Lower leg skin (tissue), 4 donors: Measurements from ENCODE around the gene ARHGAP33. TPM values are rescaled to one million over a fixed set of nuclear protein-coding genes. Genes with fewer than 3 reads are reported as not detected.

ENCODE experiments used
- DNase-seq, 2 donors: peaks; one replicate each; pipeline ENCODE4 v3.0.0-alpha.2; 2019; ENCODE audit warnings: low spot score in 2 of 2
- H3K4me3 ChIP-seq: fragments of 200-600 bp; sonication (generic); 2 replicates; pipeline ENCODE4 v1.5.1; 2017; ENCODE audit warnings: mild to moderate bottlenecking, low read depth; ENCODE audit not compliant: poor library complexity, severe bottlenecking
- POLR2A ChIP-seq, 2 donors: fragments of 450-650 bp; IDR thresholded peaks; one replicate each; pipeline ENCODE4 v1.6.1; 2016 to 2017; ENCODE audit warnings: antibody characterized with exemption in 2 of 2, mild to moderate bottlenecking in 1 of 2, moderate library complexity in 1 of 2
- WGBS, 2 donors: methylation state at CpG; one replicate each; pipeline ENCODE4 v1.1.5; 2018; 5-methylcytosine and 5-hydroxymethylcytosine counted together
- intact Hi-C: fragments of 100-400 bp; cut with DNase I; formaldehyde crosslinking; loops from one replicate; pipeline ENCODE4 v1.15.0; 2023; ENCODE audit warnings: low total_unique reads
- total RNA-seq, 4 donors: library from RNA; depleted of rRNA; stranded (reverse); fragments of >200 nt; gene quantifications; one replicate each; pipeline ENCODE4 v1.1.0, GENCODE V29; 2016
- TF ChIP-seq, protein P1 (sequence below), 3 donors: fragments of 450-650 bp; IDR thresholded peaks; one replicate each; pipeline ENCODE4 v1.5.1; 2016; ENCODE audit warnings: antibody characterized with exemption in 3 of 3, mild to moderate bottlenecking in 3 of 3, moderate library complexity in 2 of 3

ARHGAP33 gene
- total RNA-seq, 4 donors from 2014 or later, result 3.6 to 25.7 (median 13.8) TPM

DNA sequence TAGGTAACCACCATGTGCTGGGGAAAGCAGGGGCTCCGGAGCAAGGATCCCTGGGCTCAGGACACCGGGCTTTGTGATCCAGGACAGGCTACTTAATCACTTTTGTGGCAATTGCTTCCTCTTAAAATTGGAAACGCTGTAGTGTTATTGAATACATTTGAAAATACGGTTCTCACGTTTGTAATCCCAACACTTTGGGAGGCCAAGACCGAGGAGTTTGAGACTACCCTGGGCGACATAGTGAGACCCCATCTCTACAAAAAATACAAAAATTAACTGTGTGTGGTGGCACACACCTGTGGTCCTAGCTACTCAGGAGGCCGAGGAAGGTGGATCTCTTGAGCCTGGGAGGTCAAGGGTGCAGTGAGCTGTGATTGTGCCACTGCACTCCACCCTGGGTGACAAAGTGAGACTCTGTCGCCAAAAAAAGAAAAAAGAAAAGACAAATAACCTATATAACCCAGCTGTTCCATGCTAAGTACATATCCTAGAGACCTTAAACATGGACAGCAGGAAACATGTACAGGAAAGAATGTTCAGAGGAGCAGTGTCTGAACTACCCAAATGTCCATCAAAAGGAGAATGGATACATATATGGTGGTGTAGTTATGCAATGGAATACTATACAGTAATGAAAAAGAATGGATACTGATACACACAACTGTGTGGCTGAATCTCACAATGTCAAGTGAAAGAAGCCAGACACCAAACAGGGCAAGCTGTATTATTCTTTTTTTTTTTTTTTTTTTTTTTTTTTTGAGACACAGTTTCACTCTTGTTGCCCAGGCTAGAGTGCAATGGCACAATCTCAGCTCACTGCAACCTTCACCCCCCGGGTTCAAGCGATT, 37.9 kb downstream of the ARHGAP33 start:
- intact Hi-C loops, result no loop called here
- WGBS, 2 donors, result 84 to 86% methylated on average over 11 of the region's 11 CpGs
- no peak for TF ChIP-seq POLR2A (IDR thresholded peaks at IDR 0.05)
- TF ChIP-seq, protein P1, sequence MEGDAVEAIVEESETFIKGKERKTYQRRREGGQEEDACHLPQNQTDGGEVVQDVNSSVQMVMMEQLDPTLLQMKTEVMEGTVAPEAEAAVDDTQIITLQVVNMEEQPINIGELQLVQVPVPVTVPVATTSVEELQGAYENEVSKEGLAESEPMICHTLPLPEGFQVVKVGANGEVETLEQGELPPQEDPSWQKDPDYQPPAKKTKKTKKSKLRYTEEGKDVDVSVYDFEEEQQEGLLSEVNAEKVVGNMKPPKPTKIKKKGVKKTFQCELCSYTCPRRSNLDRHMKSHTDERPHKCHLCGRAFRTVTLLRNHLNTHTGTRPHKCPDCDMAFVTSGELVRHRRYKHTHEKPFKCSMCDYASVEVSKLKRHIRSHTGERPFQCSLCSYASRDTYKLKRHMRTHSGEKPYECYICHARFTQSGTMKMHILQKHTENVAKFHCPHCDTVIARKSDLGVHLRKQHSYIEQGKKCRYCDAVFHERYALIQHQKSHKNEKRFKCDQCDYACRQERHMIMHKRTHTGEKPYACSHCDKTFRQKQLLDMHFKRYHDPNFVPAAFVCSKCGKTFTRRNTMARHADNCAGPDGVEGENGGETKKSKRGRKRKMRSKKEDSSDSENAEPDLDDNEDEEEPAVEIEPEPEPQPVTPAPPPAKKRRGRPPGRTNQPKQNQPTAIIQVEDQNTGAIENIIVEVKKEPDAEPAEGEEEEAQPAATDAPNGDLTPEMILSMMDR (IDR thresholded peaks at IDR 0.05), result no peak

DNA sequence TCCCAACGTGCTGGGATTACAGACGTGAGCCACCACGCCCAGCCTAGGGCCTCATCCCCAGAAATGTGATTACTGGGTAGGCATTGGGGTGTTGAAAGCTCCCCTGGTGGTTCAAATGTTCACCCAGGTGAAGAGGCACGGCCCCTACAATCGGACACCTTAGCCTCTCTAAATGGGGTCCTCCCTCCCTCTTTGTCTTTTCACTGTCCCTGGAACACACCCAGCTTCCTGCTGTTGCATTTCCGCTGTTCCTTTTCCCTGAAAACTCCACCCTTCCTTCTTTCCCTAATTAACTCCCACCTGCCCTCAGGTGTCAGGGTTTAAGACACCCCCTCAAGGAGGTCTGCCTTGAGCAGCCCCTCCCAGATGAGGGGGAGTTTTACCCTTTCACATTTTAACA, 40.9 kb downstream of the ARHGAP33 start:
- no peak for DNase-seq

More for the DNA sequence above, 37.9 kb downstream of the ARHGAP33 start:
- H3K4me3 ChIP-seq, result no peak overlapping the region
- DNase-seq, result no peak

DNA sequence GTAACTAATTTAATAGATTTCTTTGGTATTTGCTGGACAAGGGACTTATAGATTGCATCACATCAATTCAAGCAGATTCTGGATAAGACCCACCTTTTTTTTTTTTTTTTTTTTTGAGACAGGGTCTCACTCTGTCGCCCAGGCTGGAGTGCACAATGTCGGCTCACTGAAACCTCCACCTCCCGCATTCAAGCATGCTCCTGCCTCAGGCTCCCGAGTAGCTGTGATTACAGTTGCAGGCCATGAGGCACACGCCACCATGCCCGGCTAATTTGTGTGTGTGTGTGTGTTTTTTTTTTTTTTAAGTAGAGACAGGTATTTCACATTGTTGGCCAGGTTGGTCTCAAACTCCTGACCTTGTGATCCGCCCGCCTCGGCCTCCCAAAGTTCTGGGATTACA, 41.5 kb downstream of the ARHGAP33 start:
- TF ChIP-seq, protein P1 (IDR thresholded peaks at IDR 0.05), result no peak
- 70 to 71% methylated on average over 9 of the region's 9 CpGs for WGBS, 2 donors
- intact Hi-C loops, result no loop called here
- no peak for DNase-seq
- no peak overlapping the region for H3K4me3 ChIP-seq

More for the DNA sequence above, 40.9 kb downstream of the ARHGAP33 start:
- TF ChIP-seq POLR2A (IDR thresholded peaks at IDR 0.05), result no peak
- TF ChIP-seq, protein P1 (IDR thresholded peaks at IDR 0.05), result no peak
- WGBS, 2 donors, result 30 to 32% methylated on average over 6 of the region's 6 CpGs
- intact Hi-C loops, result no loop called here
- no peak overlapping the region for H3K4me3 ChIP-seq

DNA sequence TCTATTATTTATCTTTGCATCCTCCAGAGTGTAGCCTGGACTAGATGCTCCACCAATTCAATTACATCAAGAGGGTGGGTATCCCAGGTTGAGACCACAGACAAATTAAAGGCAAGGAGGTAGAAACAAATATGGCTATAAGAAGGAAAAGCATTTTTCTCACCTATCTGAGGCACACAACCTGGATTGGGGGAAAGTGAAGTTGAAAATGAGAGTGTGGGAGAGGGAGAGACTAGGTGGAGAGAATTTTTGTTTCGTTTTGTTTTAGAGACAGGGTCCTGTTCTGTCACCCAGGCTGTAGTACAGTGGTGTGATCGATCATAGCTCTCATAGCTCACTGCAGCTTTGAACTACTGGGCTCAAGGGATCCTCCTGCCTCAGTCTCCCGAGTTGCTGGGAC, 43.1 kb downstream of the ARHGAP33 start:
- no peak for DNase-seq
- TF ChIP-seq, protein P1 (IDR thresholded peaks at IDR 0.05), result no peak
- TF ChIP-seq POLR2A (IDR thresholded peaks at IDR 0.05), result no peak
- H3K4me3 ChIP-seq, result no peak overlapping the region
- WGBS, 2 donors, result 65 to 67% methylated on average over 3 of the region's 3 CpGs
- intact Hi-C loops, result no loop called here

DNA sequence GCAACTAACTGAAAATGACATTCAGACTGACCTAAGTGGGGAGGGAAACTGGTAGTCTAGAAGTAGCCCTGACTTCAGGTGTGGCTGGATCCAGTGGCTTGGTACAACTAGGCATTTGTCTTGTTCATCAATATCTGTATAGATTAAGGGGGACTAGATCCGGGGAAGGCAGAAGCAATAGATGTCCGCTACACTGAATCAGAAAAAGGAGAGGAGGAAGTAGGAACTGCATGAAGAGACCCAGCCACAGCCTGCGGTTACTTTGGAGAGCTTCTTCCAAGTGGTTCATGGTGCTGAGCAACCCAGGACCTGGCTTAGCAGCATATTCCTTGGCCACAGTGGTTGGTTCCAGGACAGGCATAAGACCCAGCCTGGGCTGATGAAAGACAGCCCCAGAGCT, 47.2 kb downstream of the ARHGAP33 start:
- no peak for DNase-seq
- intact Hi-C loops, result no loop called here
- WGBS, 2 donors, result 73 to 77% methylated on average over 3 of the region's 3 CpGs
- no peak for TF ChIP-seq POLR2A (IDR thresholded peaks at IDR 0.05)
- TF ChIP-seq, protein P1 (IDR thresholded peaks at IDR 0.05), result no peak
- no peak overlapping the region for H3K4me3 ChIP-seq
